Heart right ventricle (tissue), 16 donors: ENCODE results near the gene MT1B. TPM values are rescaled to one million over a fixed set of nuclear protein-coding genes. Genes with fewer than 3 reads are reported as not detected.

Source experiments
- ATAC-seq, 8 donors: fragments of 200-7000 bp; cut with Tn5 transposase; one replicate each; pipeline ENCODE4 v1.9.1; 2020; ENCODE audit warnings: mild to moderate bottlenecking in 8 of 8, moderate library complexity in 8 of 8, moderate number of reproducible peaks in 1 of 8
- DNase-seq, 2 donors: peaks; one replicate each; pipeline ENCODE4 v3.0.0-alpha.2; 2020
- H3K27ac ChIP-seq, 10 donors: fragments of 200-600 bp; sonication (generic) in 2 of 10; one replicate each; pipeline versions ENCODE4 v1.5.0 to v1.8.0; 2020 to 2022; ENCODE audit warnings: mild to moderate bottlenecking in 3 of 10
- H3K27me3 ChIP-seq, 7 donors: fragments of 200-600 bp; one replicate each; pipeline ENCODE4 v1.8.0; 2021 to 2022; ENCODE audit warnings: mild to moderate bottlenecking in 2 of 7
- H3K36me3 ChIP-seq, 9 donors: fragments of 200-600 bp; sonication (generic) in 1 of 9; one replicate each; pipeline versions ENCODE4 v1.5.0 to v1.8.0; 2020 to 2022; ENCODE audit warnings: mild to moderate bottlenecking in 2 of 9
- H3K4me1 ChIP-seq, 9 donors: fragments of 200-600 bp; sonication (generic) in 1 of 9; one replicate each; pipeline versions ENCODE4 v1.5.0 to v1.8.0; 2020 to 2022; ENCODE audit warnings: mild to moderate bottlenecking in 4 of 9
- H3K4me3 ChIP-seq, 10 donors: fragments of 200-600 bp; sonication (generic) in 2 of 10; one replicate each; pipeline versions ENCODE4 v1.5.0 to v1.8.0; 2020 to 2022; ENCODE audit warnings: mild to moderate bottlenecking in 7 of 10, moderate library complexity in 2 of 10
- H3K9me3 ChIP-seq, 11 donors: fragments of 200-600 bp in 10 of 11; sonication (generic) in 2 of 11; one replicate each; pipeline versions ENCODE4 v1.5.0 to v1.8.0; 2013 to 2022; ENCODE audit warnings: mild to moderate bottlenecking in 2 of 11, control low read depth in 1 of 11, moderate library complexity in 1 of 11
- WGBS, 2 donors: extraction: QIAGEN DNeasy Blood & Tissue Kit; methylation state at CpG; one replicate each; pipeline ENCODE4 v1.1.7; 2013; ENCODE audit warnings: inconsistent platforms in 1 of 2; 5-methylcytosine and 5-hydroxymethylcytosine counted together
- intact Hi-C, 10 donors: fragments of 100-400 bp; cut with DNase I; formaldehyde crosslinking; loops; one replicate each; pipeline versions ENCODE4 v1.11.1 to v1.14.2; 2022
- polyA plus RNA-seq, 2 donors: library from polyadenylated mRNA; stranded (reverse); fragments of 200-250 nt; gene quantifications; one replicate each; pipeline ENCODE4 v1.2.3, GENCODE V29; 2013
- total RNA-seq, 10 donors: library from RNA; stranded (reverse); fragmentation: NEBNext Ultra II Directional in 3 of 10; extraction: Animal tissue kit (Norgen Biotek cat#: 25700) in 3 of 10; gene quantifications; one replicate each; pipeline versions ENCODE4 v1.2.1 to v1.2.4, GENCODE V29; 2021 to 2023
- TF ChIP-seq, protein P1 (sequence below), 9 donors: fragments of 200-600 bp; sonication (generic) in 2 of 9; IDR thresholded peaks; one replicate each; pipeline versions ENCODE4 v1.5.0 to v1.8.0; 2021 to 2022; ENCODE audit warnings: antibody characterized with exemption in 9 of 9, mild to moderate bottlenecking in 5 of 9, moderate library complexity in 1 of 9
- donor health status: Arrhythmogenic right ventricular cardiomyopathy.
- donor health status: ischemic (EF 13 %, LVEDD 7.1; RV severe dilation, severe dysfunction).
- donor health status: healthy with polysubstance abuse.
- donor health status: DM: no; HTN: yes; CAD: no.
- donor health status: DM: no; HTN: no; CAD: no.
- donor health status: ischemic (EF 25% LVEDD 6.9; RV normal size, moderate dysfunction).
- donor health status: ischemic (EF 25% LVEDD 5.7; RV mildly dilated, moderate dysfunction).
- donor health status: healthy.
- donor health status: DM: yes; HTN: yes; CAD: no.
- donor health status: Ischemic cardiomyopathy.
- donor health status: ischemic (EF 35%, LVEDD 5.7; RV mildly dilated, moderate dysfunction).
- donor health status: nonischemic (EF 11% LVEDD 7.7; RV severe dilation, severe dysfunction).
- donor health status: DM: yes; HTN: yes; CAD: no.
- donor health status: PGD.
- donor health status: ischemic (EF 29% LVEDD 5.4; RV normal size, mild dysfunction).
- donor health status: nonischemic (EF 23%, LVEDD 6.1; RV moderate dilation, normal function).

Gene MT1B
- total and polyA plus RNA-seq, 12 donors = not detected

- DNase-seq = no peak
These were observed 1.5 kb downstream of the MT1B start for GRCh38 chr16:56653218-56653617.

DNA sequence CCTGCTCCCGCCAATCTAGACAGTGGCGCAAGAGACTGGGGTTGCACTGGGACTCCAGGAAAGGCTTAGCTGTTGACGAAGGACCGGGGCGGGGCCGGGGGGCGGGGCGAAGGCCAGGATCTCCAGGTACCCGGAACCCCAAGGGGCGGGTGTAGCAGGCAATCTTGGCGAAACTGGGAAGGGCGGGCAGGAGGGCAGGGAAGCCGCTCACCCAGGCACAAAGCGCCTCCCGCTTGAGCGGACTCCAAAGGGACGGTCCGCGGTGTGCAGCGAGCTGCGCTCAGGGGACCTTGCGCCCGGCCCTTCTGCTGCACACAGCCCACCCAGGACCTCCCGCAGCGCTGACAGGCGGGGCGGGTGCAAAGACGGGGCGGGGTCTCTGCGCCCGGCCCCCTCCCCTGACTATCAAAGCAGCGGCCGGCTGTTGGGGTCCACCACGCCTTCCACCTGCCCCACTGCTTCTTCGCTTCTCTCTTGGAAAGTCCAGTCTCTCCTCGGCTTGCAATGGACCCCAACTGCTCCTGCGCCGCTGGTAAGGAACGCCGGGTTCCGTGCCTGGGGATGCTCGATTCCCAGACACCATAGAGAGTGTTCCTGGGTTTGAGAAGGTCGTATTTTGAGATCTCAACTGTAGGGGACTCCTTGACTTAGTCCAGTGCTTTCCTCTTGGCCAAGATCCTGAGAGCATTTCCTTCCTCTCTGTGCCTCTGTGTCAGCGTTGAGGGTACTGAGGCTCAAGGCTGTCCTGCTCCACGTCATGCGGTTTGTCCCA, 6.1 kb downstream of the MT1B start, which contains the start of gene MT1F:
TSS of gene MT1F (plus strand) at position 405 of the 772 bp plus-strand sequence. CDS start at position 505, 100 bp downstream.
- no peaks in the 10 kb centered on the region for H3K9me3 ChIP-seq
- H3K27me3 ChIP-seq = peaks cover 0 to 41% (median 22%) of the 10 kb centered on the region in 7 donors
- H3K36me3 ChIP-seq = no peaks in the 10 kb centered on the region
- intact Hi-C loops = loop anchor here in 1 of 10 donors (1.0 kb wide), 1 partner anchor 32 kb away; no protein-coding TSS in a partner anchor
- H3K27ac ChIP-seq = peak within 1 kb of the TSS in 5 of 10 donors; percentile 2 to 88 (median 40)
- ATAC-seq (peak; percentile 73 to 91 (median 83)), DNase-seq (peak; percentile 59 to 73)
- TF ChIP-seq, protein P1, sequence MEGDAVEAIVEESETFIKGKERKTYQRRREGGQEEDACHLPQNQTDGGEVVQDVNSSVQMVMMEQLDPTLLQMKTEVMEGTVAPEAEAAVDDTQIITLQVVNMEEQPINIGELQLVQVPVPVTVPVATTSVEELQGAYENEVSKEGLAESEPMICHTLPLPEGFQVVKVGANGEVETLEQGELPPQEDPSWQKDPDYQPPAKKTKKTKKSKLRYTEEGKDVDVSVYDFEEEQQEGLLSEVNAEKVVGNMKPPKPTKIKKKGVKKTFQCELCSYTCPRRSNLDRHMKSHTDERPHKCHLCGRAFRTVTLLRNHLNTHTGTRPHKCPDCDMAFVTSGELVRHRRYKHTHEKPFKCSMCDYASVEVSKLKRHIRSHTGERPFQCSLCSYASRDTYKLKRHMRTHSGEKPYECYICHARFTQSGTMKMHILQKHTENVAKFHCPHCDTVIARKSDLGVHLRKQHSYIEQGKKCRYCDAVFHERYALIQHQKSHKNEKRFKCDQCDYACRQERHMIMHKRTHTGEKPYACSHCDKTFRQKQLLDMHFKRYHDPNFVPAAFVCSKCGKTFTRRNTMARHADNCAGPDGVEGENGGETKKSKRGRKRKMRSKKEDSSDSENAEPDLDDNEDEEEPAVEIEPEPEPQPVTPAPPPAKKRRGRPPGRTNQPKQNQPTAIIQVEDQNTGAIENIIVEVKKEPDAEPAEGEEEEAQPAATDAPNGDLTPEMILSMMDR (IDR thresholded peaks at IDR 0.05) = no peak
- H3K4me3 ChIP-seq = peak within 1 kb of the TSS; percentile 44 to 75 (median 62)
- peaks cover 0 to 24% (median 14%) of the 10 kb centered on the region in 9 donors for H3K4me1 ChIP-seq
- 1 to 2% methylated on average over 46 of the region's 46 CpGs for WGBS, 2 donors

More at GRCh38 chr16:56653218-56653617, 1.5 kb downstream of the MT1B start:
- H3K36me3 ChIP-seq = no peaks in the 10 kb centered on the region
- no peak overlapping the region for H3K27ac ChIP-seq
- ATAC-seq = no peak
- intact Hi-C loops = no loop called here
- H3K9me3 ChIP-seq = no peaks in the 10 kb centered on the region
- peaks cover 0 to 29% (median 17%) of the 10 kb centered on the region in 7 donors for H3K27me3 ChIP-seq
- WGBS, 2 donors = 81 to 85% methylated on average over 7 of the region's 7 CpGs
- no peak overlapping the region for H3K4me3 ChIP-seq
- peaks cover 0 to 12% (median 10%) of the 10 kb centered on the region in 9 donors for H3K4me1 ChIP-seq
- TF ChIP-seq, protein P1 (IDR thresholded peaks at IDR 0.05) = no peak

- DNase-seq (no peak), ATAC-seq (no peak)
- peak overlapping the region in 9 of 10 donors; percentile 44 to 75 (median 63) for H3K4me3 ChIP-seq
- H3K27ac ChIP-seq = peak overlapping the region in 1 of 10 donors; percentile 88
- intact Hi-C loops = loop anchor here in 1 of 10 donors (1.0 kb wide), 1 partner anchor 31 kb away; no protein-coding TSS in a partner anchor
- H3K27me3 ChIP-seq = peaks cover 6 to 48% (median 28%) of the 10 kb centered on the region in 7 donors
- 36 to 39% methylated on average over 9 to 10 of the region's 10 CpGs for WGBS, 2 donors
- no peaks in the 10 kb centered on the region for H3K36me3 ChIP-seq
- TF ChIP-seq, protein P1 (IDR thresholded peaks at IDR 0.05) = no peak
- peaks cover 0 to 30% (median 16%) of the 10 kb centered on the region in 9 donors for H3K4me1 ChIP-seq
- H3K9me3 ChIP-seq = no peaks in the 10 kb centered on the region
These were observed 6.7 kb downstream of the MT1B start for GRCh38 chr16:56658327-56658875.
